Measurements from ENCODE around the gene DCTD. TPM values are rescaled to one million over a fixed set of nuclear protein-coding genes. Genes with fewer than 3 reads are reported as not detected.

Gene DCTD
- total and polyA plus RNA-seq, 10 of the 15 experiments (the other 5 are each of a cell fraction or from before 2014, with no cell fraction given) = 37.8 to 137 (median 92.1) TPM

GRCh38 chr4:182848685-182849084 is 68.5 kb downstream of the DCTD start (continued):
- TF ChIP-seq NR2C1 (IDR thresholded peaks at IDR 0.05) = no peak
- no peak for TF ChIP-seq ZNF622 (IDR thresholded peaks at IDR 0.05)
- no peak for TF ChIP-seq NFYB (IDR thresholded peaks at IDR 0.05; ENCODE audit: insufficient read depth, low read depth, low read length)
- no peak for TF ChIP-seq ZNF592 (IDR thresholded peaks at IDR 0.05)

- in situ Hi-C loops (cut with MboI) = no loop called here
- no peaks in the 10 kb centered on the region for H3K79me2 ChIP-seq (ENCODE audit: control insufficient read depth, insufficient read depth, low read length)
- FAIRE-seq = no peak
- no peaks in the 10 kb centered on the region for H3K9me3 ChIP-seq (replicated peaks; ENCODE audit: control insufficient read depth, insufficient read depth, low read length)
- RAD21 ChIA-PET (ENCODE audit: unreplicated experiment) = no interaction called here
- POLR2A ChIA-PET = no interaction called here
- CTCF ChIA-PET = interaction anchor here (0.6 kb wide), 1 partner anchor 24 kb away, joined by 4 read pairs; no protein-coding TSS in a partner anchor
- ATAC-seq = no peak
- 62% methylated on average over 26 of the region's 27 CpGs for WGBS (ENCODE audit: insufficient coverage, insufficient replicate concordance, low lambda C conversion rate, missing lambda C conversion rate)
- no peak overlapping the region for H2AFZ ChIP-seq (ENCODE audit: control insufficient read depth, low read depth, low read length)
- no peaks in the 10 kb centered on the region for H4K20me1 ChIP-seq (ENCODE audit: control insufficient read depth, insufficient read depth)
- no peak overlapping the region for H3K9ac ChIP-seq (ENCODE audit: control insufficient read depth, insufficient read depth, low read length)
- no peak for DNase-seq (ENCODE audit: low read depth, low spot score)
- H3K4me2 ChIP-seq (ENCODE audit: control insufficient read depth, insufficient read depth) = no peak overlapping the region
- 0 out of 4 replicates have a peak, but pooled peaks cover 0 to 3% of the 10 kb centered on the region in 2 experiments for H3K27me3 ChIP-seq (replicated peaks in 1 of 2; ENCODE audit: control insufficient read depth in 2 of 2, insufficient read depth in 2 of 2, low read length in 1 of 2)
- H3K4me1 ChIP-seq (ENCODE audit: control insufficient read depth, insufficient read depth, low read length) = no peaks in the 10 kb centered on the region
- SMC1A ChIA-PET (ENCODE audit: uncharacterized antibody, unreplicated experiment) = no interaction called here
- intact Hi-C loops (cut with micrococcal nuclease; ENCODE audit: unreplicated experiment) = no loop called here
- H3K27ac ChIP-seq (ENCODE audit: control insufficient read depth, insufficient read depth) = no peak overlapping the region
- no peak overlapping the region for H3K4me3 ChIP-seq
- no peaks in the 10 kb centered on the region for H3K36me3 ChIP-seq (ENCODE audit: control insufficient read depth in 2 of 2, insufficient read depth in 2 of 2, low read length in 1 of 2)
- BruUV-seq (replicated peaks) = no TSS peak
- no peak for TF ChIP-seq POLR2A (IDR thresholded peaks at IDR 0.05; ENCODE audit: low read depth, low read length)
- no peak for TF ChIP-seq SIX5 (IDR thresholded peaks at IDR 0.05; ENCODE audit: low read depth, low read length, severe bottlenecking)
- TF ChIP-seq SUPT20H (IDR thresholded peaks at IDR 0.05; ENCODE audit: borderline replicate concordance, control insufficient read depth, low read depth, low read length) = no peak
- TF ChIP-seq MTA2 (IDR thresholded peaks at IDR 0.05; ENCODE audit: low read depth) = no peak
- TF ChIP-seq ATF7 (IDR thresholded peaks at IDR 0.05; ENCODE audit: low read depth) = no peak
- TF ChIP-seq IKZF1 (conservative IDR thresholded peaks at IDR 0.05) = no peak
- TF ChIP-seq STAT1 (conservative IDR thresholded peaks at IDR 0.05) = no peak
- no peak for TF ChIP-seq IRF5 (IDR thresholded peaks at IDR 0.05; ENCODE audit: borderline replicate concordance)
- TF ChIP-seq ZBTB4 (CRISPR knock-in tag; IDR thresholded peaks at IDR 0.05) = no peak
- no peak for TF ChIP-seq ZNF217 (IDR thresholded peaks at IDR 0.05)
Observed at GRCh38 chr4:182847576-182848450, 69.4 kb downstream of the DCTD start.
